Adrenal gland (tissue), 12 donors: Measurements from ENCODE around the gene LZTR1. TPM values are rescaled to one million over a fixed set of nuclear protein-coding genes. Genes with fewer than 3 reads are reported as not detected.

Experiments used
- DNase-seq, 7 donors: peaks; one replicate each; pipeline ENCODE4 v3.0.0-alpha.2; 2019 to 2020
- H3K27ac ChIP-seq, 5 donors: fragments of 200-600 bp; sonication (generic) in 4 of 5; 1 replicate in 3 of 5; 2 replicates in 2 of 5; pipeline versions ENCODE4 v1.5.1 to v1.8.0; 2016 to 2020; ENCODE audit warnings: mild to moderate bottlenecking in 1 of 5
- H3K27me3 ChIP-seq: fragments of 200-600 bp; 2 replicates; pipeline ENCODE4 v1.8.0; 2021
- H3K36me3 ChIP-seq, 2 donors: fragments of 200-600 bp; replicated peaks in 1 of 2; 1 replicate in 1 of 2; 2 replicates in 1 of 2; pipeline versions ENCODE4 v1.5.1 to v1.8.0; 2018 to 2022
- H3K4me1 ChIP-seq, 2 donors: fragments of 200-600 bp; replicated peaks in 1 of 2; 1 replicate in 1 of 2; 2 replicates in 1 of 2; pipeline versions ENCODE4 v1.5.1 to v1.8.0; 2018 to 2021
- H3K4me3 ChIP-seq, 4 donors: fragments of 200-600 bp; sonication (generic) in 3 of 4; one replicate each; pipeline ENCODE4 v1.5.1; 2016 to 2018
- H3K9me3 ChIP-seq, 3 donors: fragments of 200-600 bp; sonication (generic) in 1 of 3; replicated peaks in 1 of 3; 1 replicate in 2 of 3; 2 replicates in 1 of 3; pipeline versions ENCODE4 v1.5.1 to v1.8.0; 2016 to 2021
- CTCF ChIP-seq, 6 experiments: fragments of 450-650 bp in 4 of 6; fragments of 200-600 bp in 2 of 6; sonication (generic) in 1 of 6; IDR thresholded peaks; 1 replicate in 5 of 6; 2 replicates in 1 of 6; pipeline versions ENCODE4 v1.5.1 to v1.8.0; 2016 to 2021; ENCODE audit warnings: antibody characterized with exemption in 6 of 6, mild to moderate bottlenecking in 2 of 6, moderate library complexity in 1 of 6
- POLR2A ChIP-seq, 2 donors: fragments of 450-650 bp; IDR thresholded peaks; one replicate each; pipeline ENCODE4 v1.6.1; 2017; ENCODE audit warnings: antibody characterized with exemption in 2 of 2, mild to moderate bottlenecking in 2 of 2, moderate library complexity in 1 of 2
- WGBS, 4 donors: extraction: QIAGEN DNeasy Blood & Tissue Kit in 2 of 4; methylation state at CpG; one replicate each; pipeline versions ENCODE4 v1.1.5 to v1.1.7; 2013 to 2017; 5-methylcytosine and 5-hydroxymethylcytosine counted together
- intact Hi-C, 2 donors: fragments of 100-400 bp; cut with DNase I; formaldehyde crosslinking; loops; one replicate each; pipeline versions ENCODE4 v1.14.1 to v1.15.0; 2022 to 2023
- polyA plus RNA-seq, 3 donors: library from polyadenylated mRNA; stranded (reverse); fragments of 200-250 nt in 2 of 3; fragments of 350-450 nt in 1 of 3; fragmentation: Illumina TruSeq in 1 of 3; extraction: RNeasy Lipid Tissue Mini Kit (QIAGEN cat#74804) in 1 of 3; gene quantifications; one replicate each; pipeline ENCODE4 v1.2.3, GENCODE V29; 2013 to 2014
- total RNA-seq, 9 donors: library from RNA; depleted of rRNA in 4 of 9; stranded (reverse); fragments of >200 nt in 4 of 9; fragments of 120-200 nt in 1 of 9; fragmentation: NEBNext Ultra II Directional in 1 of 9; extraction: Animal tissue kit (Norgen Biotek cat#: 25700) in 1 of 9; gene quantifications; one replicate each; pipeline versions ENCODE4 v1.1.0 to v1.2.4, GENCODE V29; 2013 to 2023
- donor health status: healthy with polysubstance abuse.
- donor health status: Bipolar disorder and iron deficiency.
- donor health status: DM: yes; HTN: yes; CAD: no.
- donor health status: DM: no; HTN: no; CAD: no.
- donor health status: DM: no; HTN: no; CAD: no.
- donor health status: DM: yes; HTN: yes; CAD: no.

The LZTR1 gene
- total and polyA plus RNA-seq, 12 donors, result 32.6 to 100 (median 55.8) TPM

GRCh38 chr22:20988573-20989322 is 6.7 kb downstream of the LZTR1 start:
- 87 to 92% (median 91%) methylated on average over 6 to 16 of the region's 16 CpGs for WGBS, 4 donors
- TF ChIP-seq POLR2A (IDR thresholded peaks at IDR 0.05) (no peak), CTCF (IDR thresholded peaks at IDR 0.05) (no peak)
- Histone ChIP-seq H3K4me1 (peaks cover 0 to 1% of the 10 kb centered on the region in 2 donors), H3K27ac (no peak overlapping the region), H3K36me3 (peaks cover 0 to 59% of the 10 kb centered on the region in 2 donors), H3K9me3 (no peaks in the 10 kb centered on the region), H3K27me3 (no peaks in the 10 kb centered on the region), H3K4me3 (no peak overlapping the region)
- intact Hi-C loops, result no loop called here
- DNase-seq, result no peak

- WGBS, 4 donors, result 58 to 72% (median 66%) methylated on average over 13 to 17 of the region's 17 CpGs
- Histone ChIP-seq H3K4me1 (no peaks in the 10 kb centered on the region), H3K9me3 (no peaks in the 10 kb centered on the region), H3K36me3 (peaks cover 0 to 67% of the 10 kb centered on the region in 2 donors), H3K27me3 (no peaks in the 10 kb centered on the region), H3K27ac (no peak overlapping the region), H3K4me3 (no peak overlapping the region)
- TF ChIP-seq POLR2A (IDR thresholded peaks at IDR 0.05) (no peak), CTCF (IDR thresholded peaks at IDR 0.05) (no peak)
- intact Hi-C loops, result no loop called here
- DNase-seq, result no peak
Observed at GRCh38 chr22:20989323-20990138, 7.4 kb downstream of the LZTR1 start.

GRCh38 chr22:20990184-20991180 is 8.4 kb downstream of the LZTR1 start:
- no peaks in the 10 kb centered on the region for H3K27me3 ChIP-seq
- DNase-seq, result no peak
- H3K4me3 ChIP-seq, result no peak overlapping the region
- no peak overlapping the region for H3K27ac ChIP-seq
- no peaks in the 10 kb centered on the region for H3K4me1 ChIP-seq
- H3K9me3 ChIP-seq, result no peaks in the 10 kb centered on the region
- WGBS, 4 donors, result 80 to 88% (median 84%) methylated on average over 13 to 21 of the region's 21 CpGs
- intact Hi-C loops, result no loop called here
- peaks cover 0 to 69% of the 10 kb centered on the region in 2 donors for H3K36me3 ChIP-seq
- TF ChIP-seq POLR2A (IDR thresholded peaks at IDR 0.05) (no peak), CTCF (IDR thresholded peaks at IDR 0.05) (no peak)
